GM12874 (cell line): Measurements from ENCODE around the gene NOX3.

ENCODE experiments used
- CTCF ChIP-seq: IDR thresholded peaks from 2 replicates; pipeline ENCODE4 v1.5.1; 2011; ENCODE audit warnings: low read depth, mild to moderate bottlenecking, control low read depth, low read length, moderate library complexity; ENCODE audit not compliant: insufficient read depth

Gene NOX3

GRCh38 chr6:155486721-155487294 is 31.2 kb upstream of the NOX3 start:
- TF ChIP-seq CTCF = no peak

GRCh38 chr6:155485756-155486155 is 30.1 kb upstream of the NOX3 start:
- TF ChIP-seq CTCF = no peak

- TF ChIP-seq CTCF = no peak
Observed at GRCh38 chr6:155483858-155484257, 28.2 kb upstream of the NOX3 start.

- no peak for TF ChIP-seq CTCF
Observed at GRCh38 chr6:155481215-155481614, 25.6 kb upstream of the NOX3 start.

DNA sequence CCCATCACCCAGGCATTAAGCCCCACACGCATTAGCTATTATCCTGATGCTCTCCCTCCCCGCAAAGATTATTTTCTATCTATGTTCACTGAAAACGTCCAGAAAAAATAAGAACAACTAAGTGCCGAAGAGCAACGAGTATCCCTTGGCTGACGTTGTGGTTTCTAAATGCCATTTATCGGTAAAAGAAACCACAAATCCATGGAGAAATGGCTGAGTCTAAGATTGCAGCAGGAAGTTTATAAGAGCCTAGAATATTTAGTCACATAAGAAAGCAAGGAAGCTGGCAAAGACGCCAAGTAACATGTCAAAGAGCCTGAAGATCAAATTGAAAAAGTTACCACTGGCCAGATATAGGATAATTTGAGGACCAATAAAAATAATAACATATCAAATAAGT is 18.1 kb upstream of the NOX3 start:
- TF ChIP-seq CTCF = no peak

- no peak for TF ChIP-seq CTCF
Observed at GRCh38 chr6:155472886-155473285, 17.2 kb upstream of the NOX3 start.

DNA sequence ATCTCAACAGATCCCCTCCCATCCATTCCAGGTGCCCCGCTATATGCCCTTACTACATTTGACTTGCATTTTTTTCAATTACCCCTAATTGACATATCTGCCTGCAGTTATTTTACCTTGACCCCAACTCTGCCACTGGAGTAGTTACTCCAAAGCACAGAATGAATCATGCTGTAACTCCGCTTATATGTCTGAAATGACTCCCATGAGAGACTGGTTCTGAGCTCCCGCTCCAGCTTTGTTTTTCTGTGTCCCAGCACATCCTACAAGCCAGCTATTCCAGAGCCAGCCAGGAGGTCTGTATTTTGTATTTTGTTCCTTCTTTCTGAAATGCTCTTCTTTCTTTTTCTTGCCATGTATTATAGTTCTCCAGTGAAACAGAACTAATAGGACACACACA is 10.9 kb upstream of the NOX3 start:
- TF ChIP-seq CTCF = no peak
